Ovary (tissue), 3 donors: Measurements from ENCODE around the gene GBP2.

Experiments used
- POLR2A ChIP-seq: fragments of 450-650 bp; IDR thresholded peaks from one replicate; pipeline ENCODE4 v1.6.1; 2017; ENCODE audit warnings: antibody characterized with exemption, mild to moderate bottlenecking, moderate library complexity
- TF ChIP-seq, protein P1 (sequence below), 3 donors: fragments of 450-650 bp in 2 of 3; fragments of 200-600 bp in 1 of 3; IDR thresholded peaks; one replicate each; pipeline versions ENCODE4 v1.5.1 to v1.8.0; 2016 to 2022; ENCODE audit warnings: antibody characterized with exemption in 3 of 3, mild to moderate bottlenecking in 1 of 3
- donor health status: DM: no; HTN: no; CAD: no.

DNA sequence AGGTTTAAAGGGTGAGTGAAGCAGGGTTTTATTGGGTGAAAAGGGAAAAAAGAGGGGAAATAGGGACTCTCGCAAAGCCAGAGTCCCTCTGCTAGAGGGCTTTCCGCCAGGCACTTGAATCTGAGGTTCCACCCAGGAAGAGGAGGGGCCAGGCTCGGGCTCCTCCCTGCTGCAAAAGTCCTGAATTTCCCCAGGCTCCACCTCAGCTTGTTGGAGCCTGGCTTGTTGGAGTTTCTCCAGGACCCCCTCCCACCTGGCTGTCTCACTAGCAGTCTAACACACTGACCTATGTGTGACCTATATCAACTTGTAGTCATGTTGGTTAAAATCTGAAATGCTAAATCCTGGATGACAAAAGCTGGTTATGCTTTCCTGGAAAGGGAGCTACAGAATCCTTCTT, 25.5 kb downstream of the GBP2 start:
- TF ChIP-seq, protein P1, sequence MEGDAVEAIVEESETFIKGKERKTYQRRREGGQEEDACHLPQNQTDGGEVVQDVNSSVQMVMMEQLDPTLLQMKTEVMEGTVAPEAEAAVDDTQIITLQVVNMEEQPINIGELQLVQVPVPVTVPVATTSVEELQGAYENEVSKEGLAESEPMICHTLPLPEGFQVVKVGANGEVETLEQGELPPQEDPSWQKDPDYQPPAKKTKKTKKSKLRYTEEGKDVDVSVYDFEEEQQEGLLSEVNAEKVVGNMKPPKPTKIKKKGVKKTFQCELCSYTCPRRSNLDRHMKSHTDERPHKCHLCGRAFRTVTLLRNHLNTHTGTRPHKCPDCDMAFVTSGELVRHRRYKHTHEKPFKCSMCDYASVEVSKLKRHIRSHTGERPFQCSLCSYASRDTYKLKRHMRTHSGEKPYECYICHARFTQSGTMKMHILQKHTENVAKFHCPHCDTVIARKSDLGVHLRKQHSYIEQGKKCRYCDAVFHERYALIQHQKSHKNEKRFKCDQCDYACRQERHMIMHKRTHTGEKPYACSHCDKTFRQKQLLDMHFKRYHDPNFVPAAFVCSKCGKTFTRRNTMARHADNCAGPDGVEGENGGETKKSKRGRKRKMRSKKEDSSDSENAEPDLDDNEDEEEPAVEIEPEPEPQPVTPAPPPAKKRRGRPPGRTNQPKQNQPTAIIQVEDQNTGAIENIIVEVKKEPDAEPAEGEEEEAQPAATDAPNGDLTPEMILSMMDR (IDR thresholded peaks at IDR 0.05): no peak
- TF ChIP-seq POLR2A: no peak
